Measurements from ENCODE around the gene KDM4C.
A peak's percentile ranks its signal among the peaks of the same experiment; 100 is the strongest.

KDM4C gene

GRCh38 chr9:7196467-7196866 is 438.7 kb downstream of the KDM4C start:
- DNase-seq (ENCODE audit: low read depth in 2 of 2, low spot score in 1 of 2), result no peak

GRCh38 chr9:7201196-7201595 is 443.4 kb downstream of the KDM4C start:
- no peak for DNase-seq (ENCODE audit: low read depth in 2 of 2, low spot score in 1 of 2)

DNA sequence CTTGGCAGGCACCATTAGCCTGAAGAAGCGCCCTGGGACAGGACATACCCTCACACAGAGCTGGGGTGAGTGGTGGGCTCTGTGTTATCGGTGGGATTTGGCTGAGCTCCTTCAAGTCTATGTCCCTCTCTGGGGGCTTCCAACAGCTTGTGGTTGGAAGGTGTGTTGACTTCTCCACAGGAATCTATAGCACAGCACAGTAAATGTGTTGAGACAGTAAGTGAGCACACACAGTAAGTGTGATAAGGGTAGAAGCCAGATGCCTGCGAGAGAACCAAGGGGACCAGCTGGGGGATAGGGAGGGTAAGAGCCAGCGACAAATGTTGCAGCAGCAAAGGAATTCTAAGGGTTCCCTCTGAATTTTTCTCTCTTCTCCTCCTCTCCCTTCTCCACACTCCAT is 448.0 kb downstream of the KDM4C start:
- DNase-seq (ENCODE audit: low read depth in 2 of 2, low spot score in 1 of 2), result no peak

- DNase-seq (ENCODE audit: low read depth in 2 of 2, low spot score in 1 of 2), result no peak
Observed at GRCh38 chr9:7206221-7206758, 448.5 kb downstream of the KDM4C start.

DNA sequence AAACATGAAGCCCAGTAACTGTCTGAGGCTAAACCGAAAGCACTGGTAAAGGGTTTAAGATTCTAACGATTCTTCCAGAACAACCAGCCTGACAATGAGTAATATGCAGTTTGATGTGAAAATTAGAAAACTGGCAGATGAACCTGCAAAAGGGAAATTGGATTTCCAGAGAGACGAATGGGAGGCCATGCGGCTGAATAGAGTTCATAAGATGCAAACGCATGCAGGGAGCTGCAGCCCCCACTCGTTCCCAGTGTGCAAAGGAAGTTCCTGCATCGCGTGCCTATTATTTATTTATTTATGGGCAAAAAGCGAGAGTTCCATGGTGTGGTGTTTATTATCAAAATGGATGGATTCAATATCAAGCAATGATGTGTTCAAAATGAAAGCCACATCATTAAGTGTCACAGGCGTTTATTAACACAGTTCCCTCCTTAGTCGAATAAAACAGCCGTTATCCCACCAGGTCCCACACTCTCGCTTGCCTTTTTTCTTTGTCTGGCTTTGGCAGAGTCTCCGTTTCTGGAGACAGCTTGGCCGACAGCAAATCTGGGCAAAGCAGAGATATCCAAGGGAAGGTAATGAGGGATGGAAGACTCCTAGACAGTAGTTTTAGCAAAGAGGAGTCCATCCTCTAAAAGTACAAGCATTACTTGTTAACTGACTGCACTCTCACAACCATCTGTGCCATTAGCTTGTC is 451.4 kb downstream of the KDM4C start:
- no peak for DNase-seq (ENCODE audit: low read depth in 2 of 2, low spot score in 1 of 2)

GRCh38 chr9:7209990-7210389 is 452.2 kb downstream of the KDM4C start:
- DNase-seq (ENCODE audit: low read depth in 2 of 2, low spot score in 1 of 2), result no peak

GRCh38 chr9:7210854-7211637 is 453.3 kb downstream of the KDM4C start:
- DNase-seq (ENCODE audit: low read depth in 2 of 2, low spot score in 1 of 2), result no peak

DNA sequence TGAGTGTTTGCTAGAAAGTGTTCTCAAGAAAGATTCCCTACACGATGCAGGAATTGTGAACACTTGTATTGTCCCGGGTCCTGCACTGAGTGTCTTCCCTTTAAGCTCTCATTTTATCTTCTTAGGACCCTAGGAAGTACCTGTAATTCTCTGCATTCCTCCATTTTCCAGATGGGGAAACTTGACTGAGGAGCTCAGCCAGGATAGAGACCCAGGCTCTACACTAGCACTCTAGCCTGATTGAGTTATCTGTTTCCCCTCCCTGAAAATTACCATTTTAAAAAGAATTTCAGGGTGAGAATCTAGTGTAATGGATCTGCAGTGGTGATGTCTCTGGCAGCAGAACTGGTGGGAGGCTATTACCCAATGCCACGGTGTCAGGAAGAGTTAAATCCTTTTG is 453.9 kb downstream of the KDM4C start:
- no peak for DNase-seq (ENCODE audit: low read depth in 2 of 2, low spot score in 1 of 2)

DNA sequence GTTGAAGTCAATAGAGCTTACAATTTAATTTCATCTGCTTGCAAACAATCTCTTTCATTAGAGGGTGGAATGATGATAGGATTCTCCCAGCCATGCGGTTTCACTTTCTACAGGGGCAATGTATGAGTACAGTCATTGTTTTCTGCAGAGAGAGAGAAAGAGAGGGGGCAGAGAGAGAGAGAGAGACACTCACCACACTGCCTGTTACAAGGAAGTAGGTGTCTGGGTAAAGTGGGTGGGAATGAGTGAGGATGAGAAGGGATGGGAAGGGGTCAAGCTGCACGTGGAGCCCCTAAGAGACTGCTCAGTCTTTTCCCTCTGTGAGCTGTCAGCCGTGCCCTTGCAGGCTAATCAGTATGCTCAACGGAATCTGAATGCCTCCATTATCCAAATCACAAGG is 454.3 kb downstream of the KDM4C start:
- DNase-seq (ENCODE audit: low read depth in 2 of 2, low spot score in 1 of 2), result no peak

DNA sequence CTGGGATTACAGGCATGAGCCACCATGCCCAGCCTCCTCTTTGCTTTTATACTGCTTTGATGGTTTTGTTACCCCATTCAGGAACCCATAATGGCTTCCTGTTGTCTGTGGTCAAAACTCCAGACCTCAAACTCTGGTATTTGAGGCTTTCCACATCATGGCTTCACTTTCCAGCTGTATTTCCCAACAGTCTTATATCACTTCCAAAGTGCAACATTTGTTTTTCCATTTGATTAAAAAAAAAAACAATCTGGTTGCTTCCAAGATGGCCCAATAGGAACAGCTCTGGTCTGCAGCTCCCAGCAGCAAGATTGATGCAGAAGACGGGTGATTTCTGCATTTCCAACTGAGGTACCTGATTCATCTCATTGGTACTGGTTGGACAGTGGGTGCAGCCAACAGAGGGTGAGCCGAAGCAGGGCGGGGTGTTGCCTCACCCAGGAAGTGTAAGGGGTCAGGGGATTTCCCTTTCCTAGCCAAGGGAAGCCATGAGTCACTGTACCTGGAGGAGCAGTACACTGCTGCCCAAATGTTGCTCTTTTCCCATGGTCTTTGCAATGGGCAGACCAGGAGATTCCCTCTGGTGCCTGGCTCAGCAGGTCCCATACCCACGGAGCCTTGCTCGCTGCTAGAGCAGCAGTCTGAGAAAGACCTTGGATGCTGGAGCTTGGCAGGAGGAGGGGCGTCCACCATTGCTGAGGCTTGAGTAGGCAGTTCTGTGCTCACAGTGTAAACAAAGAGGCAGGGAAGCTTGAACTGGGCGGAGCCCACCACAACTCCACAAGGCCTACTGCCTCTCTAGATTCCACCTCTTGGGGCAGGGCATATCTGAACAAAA is 458.4 kb downstream of the KDM4C start:
- peak in 1 of 2 donors; percentile 1 for DNase-seq (ENCODE audit: low read depth in 2 of 2, low spot score in 1 of 2)

DNA sequence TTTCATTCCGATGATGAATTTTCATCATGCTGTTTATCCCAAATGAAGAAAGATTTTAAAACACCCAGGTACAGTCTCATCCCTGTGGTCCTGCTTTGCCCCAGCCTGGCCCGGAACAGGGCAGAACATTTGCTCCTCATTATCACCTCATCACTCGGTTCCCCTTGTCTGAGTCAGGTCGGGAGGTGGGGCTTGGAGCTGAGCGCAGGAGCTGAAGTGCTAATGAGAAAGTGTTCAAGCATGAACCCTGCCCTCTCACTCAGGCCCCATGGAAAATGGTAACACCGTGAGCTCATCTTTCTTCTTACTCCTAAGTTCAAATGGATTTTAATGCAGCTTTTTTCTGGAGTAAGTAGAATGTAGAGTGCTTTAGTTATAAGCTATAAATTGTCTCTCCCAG is 466.2 kb downstream of the KDM4C start:
- DNase-seq (ENCODE audit: low read depth in 2 of 2, low spot score in 1 of 2), result no peak

Data from stimulated activated CD8-positive, alpha-beta memory T cell treated with anti-CD3 and anti-CD28 coated beads, Interleukin-4, amount 100 ng/mL, for 1 hour (primary cell).